ENCODE measurements around the gene WDR47.

GRCh38 chr1:108969346-108969745 lies 72.6 kb downstream of the WDR47 start:
- no peak for TF ChIP-seq EZH2phosphoT487 (IDR thresholded peaks at IDR 0.05; ENCODE audit: borderline replicate concordance)
- no peak for TF ChIP-seq CTCF (conservative IDR thresholded peaks at IDR 0.05; ENCODE audit: low read length)

Measured in Loucy (cell line).